GM19395 (cell line): Measurements from ENCODE around the gene VIPR2.
"Not testable (repeated sequence)": the region's sequence is repeated elsewhere in the genome, so short reads cannot be mapped to it uniquely, and the experiment has no call there.

ENCODE experiments used
- ATAC-seq: cut with Tn5 transposase; IDR thresholded peaks from one replicate; pipeline ENCODE4 v1.9.1; 2021; ENCODE audit warnings: mild to moderate bottlenecking, moderate library complexity; ENCODE audit not compliant: unreplicated experiment

The VIPR2 gene

GRCh38 chr7:158996214-158997109 lies 148.2 kb downstream of the VIPR2 start:
- ATAC-seq: no peak

DNA sequence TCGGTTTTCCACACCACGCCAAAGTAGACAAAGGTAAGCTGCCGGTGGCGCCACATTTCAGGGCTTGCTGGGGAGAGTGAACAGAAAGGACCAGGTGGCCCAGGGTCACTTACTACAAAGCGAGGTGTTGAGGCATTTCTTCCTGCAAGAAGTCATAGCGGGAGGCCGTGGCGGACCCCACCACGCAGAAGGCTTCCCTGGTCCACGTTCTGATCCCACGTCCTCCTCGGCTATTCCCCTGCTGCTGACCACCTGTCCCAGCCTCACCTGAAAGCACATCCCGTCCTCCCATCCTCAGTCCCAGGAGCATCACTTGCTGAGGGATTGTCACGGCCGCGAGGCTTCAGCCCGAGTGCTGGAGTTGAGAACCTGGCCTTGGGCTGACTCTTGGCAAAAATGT lies 149.2 kb downstream of the VIPR2 start:
- ATAC-seq: no peak

DNA sequence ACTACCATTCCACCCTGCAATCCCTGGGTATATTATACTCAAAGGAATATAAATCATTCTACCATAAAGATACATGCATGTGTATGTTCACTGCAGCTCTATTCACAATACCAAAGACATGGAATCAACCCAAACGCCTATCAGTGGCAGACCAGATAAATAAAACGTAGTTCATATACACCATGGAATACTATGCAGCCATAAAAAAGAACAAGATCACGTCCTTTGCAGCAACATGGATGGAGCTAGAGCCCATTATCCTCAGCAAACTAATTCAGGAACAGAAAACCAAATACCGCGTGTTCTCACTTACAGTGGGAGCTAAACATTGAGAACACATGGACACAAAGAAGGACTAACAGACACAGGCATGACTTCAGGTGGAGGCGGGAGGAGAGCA lies 150.0 kb downstream of the VIPR2 start:
- ATAC-seq: no peak

DNA sequence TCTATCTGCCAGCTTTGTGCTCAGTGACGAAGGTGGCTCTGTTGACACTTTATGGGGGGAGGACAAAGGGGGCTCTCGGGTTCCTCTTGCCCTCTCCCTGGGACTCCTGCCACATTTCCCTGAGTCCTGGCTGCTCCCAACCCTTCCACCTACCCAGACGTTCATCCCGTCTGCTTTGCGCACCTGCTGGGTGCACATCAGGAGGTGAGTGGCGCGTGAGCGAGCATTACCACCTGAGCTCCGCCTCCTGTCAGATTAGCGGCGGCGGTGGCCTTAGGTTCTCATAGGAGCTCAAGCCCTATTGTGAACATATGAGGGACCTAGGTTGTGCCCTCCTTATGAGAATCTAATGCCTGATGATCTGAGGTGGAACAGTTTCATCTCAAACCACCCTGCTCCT lies 151.1 kb downstream of the VIPR2 start:
- ATAC-seq: no peak

DNA sequence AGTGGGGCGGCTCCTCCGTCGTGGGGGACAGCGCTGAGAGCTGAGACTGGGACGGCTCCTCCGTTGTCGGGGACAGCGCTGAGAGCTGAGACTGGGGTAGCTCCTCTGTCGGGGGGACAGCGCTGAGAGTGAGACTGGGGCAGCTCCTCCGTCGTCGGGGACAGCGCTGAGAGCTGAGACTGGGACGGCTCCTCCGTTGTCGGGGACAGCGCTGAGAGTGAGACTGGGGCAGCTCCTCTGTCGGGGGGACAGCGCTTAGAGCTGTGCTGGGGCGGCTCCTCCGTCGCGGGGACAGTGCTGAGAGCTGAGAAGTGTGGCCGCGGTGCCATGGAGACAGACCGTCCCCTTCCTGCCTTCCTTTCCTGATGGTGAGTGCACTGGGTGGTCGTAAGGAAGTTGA lies 151.9 kb downstream of the VIPR2 start:
- no peak for ATAC-seq

DNA sequence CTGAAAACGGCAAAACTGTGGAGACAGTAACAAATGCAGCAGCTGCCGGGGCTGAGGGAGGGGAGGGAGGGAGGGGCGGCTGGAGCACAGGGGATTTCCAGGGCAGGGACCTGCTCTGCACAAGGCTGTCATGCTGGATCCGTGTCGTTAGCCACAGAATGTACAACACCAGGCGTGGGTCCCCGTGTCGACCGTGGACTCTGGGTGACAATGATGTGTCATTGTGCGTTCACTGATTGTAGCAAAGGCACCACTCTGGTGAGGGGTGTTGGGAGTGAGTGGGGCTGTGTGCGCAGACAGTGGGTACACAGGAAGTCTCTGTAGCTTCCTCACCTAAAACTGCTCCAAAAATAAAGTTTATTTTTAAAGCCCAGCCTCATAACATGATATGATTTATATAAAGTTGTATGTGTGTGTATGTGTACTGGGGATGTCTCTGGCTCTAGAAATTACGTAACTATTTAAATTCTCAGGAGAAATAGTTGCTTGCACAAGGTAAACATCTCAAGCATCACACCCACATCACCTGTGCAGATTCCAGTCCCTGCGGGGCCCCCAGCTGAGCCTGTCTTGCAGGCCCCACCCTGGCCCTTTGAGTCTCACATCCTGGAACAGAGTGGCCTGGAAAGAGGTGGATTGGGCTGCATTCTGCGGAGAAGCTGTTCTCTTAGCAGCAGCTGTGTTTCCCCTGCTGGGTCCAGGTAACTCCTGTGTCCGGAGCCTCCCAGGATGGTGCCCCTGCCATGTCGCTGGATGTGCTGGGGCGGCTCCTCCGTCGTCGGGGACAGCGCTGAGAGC lies 152.6 kb downstream of the VIPR2 start:
- no peak for ATAC-seq

DNA sequence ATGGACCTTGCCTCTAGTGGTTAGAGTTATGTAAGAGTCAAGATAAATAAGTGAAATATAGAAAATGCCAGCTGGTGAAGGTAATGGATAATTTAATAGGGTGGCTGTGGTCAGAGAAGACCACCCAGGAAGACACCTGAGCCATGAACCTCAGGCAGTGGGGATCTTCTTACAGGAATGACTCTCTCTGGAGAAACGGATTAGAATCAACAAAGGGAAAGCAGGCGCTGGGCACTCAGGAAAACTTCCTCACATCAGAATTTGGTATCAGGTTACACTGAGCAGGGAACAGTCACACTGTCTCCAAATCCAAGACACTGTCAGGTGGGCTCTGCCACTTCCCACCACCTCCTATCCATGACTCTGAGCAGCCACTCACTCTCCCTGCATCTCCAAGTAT lies 155.7 kb downstream of the VIPR2 start:
- no peak for ATAC-seq

DNA sequence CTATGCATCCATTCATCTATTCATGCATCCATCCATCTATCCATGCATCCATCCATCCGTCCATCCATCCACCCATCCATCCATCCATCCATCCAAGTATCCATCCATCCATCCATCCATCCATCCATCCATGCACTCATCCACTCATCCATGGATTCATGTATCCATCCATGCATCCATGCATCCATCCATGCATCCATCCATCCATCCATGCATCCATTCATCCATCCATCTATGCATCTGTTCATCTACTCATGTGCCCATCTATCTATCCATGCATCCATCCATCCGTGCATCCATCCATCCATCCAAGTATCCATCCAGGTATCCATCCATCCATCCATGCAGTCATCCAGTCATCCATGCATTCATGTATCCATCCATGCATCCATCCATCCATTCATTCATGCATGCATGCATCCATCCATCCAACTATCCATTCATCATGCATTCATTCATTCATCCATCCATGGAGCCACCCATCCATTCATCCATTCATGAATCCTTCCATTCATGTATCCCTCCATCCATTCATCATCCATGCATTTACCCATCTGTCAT lies 156.3 kb downstream of the VIPR2 start:
- no peak for ATAC-seq

DNA sequence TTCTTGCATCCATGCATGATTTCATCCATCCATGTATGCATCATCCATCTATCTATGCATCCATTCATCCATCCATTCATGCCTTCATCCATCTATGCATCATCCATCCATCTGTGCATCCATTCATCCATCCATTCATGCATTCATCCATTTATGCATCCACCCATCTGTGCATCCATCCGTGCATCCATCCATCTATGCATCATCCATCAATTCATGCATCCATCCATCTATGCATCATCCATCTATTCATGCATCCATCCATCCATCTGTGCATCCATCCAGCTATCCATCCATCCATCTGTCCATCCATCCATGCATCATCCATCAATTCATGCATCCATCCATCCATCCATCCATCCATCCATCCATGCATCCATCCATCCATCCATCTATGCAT lies 157.0 kb downstream of the VIPR2 start:
- ATAC-seq: no peak

GRCh38 chr7:158985583-158985982 lies 159.1 kb downstream of the VIPR2 start:
- no peak for ATAC-seq

DNA sequence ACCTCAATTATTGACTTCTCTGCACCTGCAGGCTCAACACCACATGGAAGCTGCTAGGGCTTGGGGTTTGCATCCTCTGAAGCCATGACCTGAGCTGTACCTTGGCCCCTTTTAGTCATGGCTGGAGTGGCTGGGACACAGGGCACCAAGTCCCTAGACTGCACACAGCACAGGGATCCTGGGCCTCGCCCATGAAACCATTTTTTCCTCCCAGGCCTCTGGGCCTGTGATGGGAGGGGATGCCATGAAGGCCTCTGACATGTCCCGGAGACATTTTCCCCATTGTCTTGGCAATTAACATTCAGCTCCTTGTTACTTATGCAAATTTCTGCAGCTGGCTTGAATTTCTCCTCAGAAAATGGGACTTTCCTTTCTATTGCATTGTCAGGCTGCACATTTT lies 160.7 kb downstream of the VIPR2 start:
- not testable (repeated sequence) for ATAC-seq

DNA sequence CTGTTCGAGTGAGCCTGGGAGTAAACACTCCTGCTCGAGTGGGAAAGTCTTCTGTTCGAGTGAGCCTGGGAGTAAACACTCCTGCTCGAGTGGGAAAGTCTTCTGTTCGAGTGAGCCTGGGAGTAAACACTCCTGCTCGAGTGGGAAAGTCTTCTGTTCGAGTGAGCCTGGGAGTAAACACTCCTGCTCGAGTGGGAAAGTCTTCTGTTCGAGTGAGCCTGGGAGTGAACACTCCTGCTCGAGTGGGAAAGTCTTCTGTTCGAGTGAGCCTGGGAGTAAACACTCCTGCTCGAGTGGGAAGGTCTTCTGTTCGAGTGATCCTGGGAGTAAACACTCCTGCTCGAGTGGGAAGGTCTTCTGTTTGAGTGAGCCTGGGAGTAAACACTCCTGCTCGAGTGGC lies 162.6 kb downstream of the VIPR2 start:
- not testable (repeated sequence) for ATAC-seq

GRCh38 chr7:158979635-158980351 lies 164.9 kb downstream of the VIPR2 start:
- ATAC-seq: no peak

DNA sequence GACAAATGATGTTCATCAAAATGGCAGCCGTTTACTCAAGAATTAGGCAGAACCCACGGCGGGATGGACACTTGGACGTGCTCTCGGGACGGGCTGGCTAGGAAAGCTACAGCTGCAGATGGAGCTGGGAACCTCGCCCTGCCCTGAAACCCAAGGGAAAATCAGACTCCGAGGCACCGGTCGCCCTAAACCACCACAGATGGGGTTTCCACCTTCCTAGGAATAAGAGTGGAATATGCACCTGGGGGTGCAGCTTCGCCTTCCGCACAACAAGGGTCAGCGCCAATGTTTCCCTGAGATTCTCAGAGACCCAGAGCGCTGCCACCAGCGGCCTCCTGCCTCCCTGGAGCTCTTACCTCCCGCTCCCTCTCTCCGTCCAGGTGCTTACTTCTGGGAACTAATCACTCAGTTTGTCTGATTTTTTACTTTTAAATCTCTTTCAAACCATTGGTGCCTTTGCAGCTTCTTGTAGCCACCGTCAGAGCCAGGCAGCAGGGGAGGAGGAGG lies 165.6 kb downstream of the VIPR2 start:
- no peak for ATAC-seq
